Myometrial cell (primary cell): ENCODE measurements around the gene IDE. TPM values are rescaled to one million over a fixed set of nuclear protein-coding genes. Genes with fewer than 3 reads are reported as not detected.

Source experiments
- total RNA-seq: library from RNA; depleted of rRNA; stranded (reverse); fragments of >200 nt; gene quantifications from 2 replicates; pipeline ENCODE4 v1.2.3, GENCODE V29; 2015

Gene IDE
- total RNA-seq, result 18.2 and 25.2 TPM in 2 replicates

DNA sequence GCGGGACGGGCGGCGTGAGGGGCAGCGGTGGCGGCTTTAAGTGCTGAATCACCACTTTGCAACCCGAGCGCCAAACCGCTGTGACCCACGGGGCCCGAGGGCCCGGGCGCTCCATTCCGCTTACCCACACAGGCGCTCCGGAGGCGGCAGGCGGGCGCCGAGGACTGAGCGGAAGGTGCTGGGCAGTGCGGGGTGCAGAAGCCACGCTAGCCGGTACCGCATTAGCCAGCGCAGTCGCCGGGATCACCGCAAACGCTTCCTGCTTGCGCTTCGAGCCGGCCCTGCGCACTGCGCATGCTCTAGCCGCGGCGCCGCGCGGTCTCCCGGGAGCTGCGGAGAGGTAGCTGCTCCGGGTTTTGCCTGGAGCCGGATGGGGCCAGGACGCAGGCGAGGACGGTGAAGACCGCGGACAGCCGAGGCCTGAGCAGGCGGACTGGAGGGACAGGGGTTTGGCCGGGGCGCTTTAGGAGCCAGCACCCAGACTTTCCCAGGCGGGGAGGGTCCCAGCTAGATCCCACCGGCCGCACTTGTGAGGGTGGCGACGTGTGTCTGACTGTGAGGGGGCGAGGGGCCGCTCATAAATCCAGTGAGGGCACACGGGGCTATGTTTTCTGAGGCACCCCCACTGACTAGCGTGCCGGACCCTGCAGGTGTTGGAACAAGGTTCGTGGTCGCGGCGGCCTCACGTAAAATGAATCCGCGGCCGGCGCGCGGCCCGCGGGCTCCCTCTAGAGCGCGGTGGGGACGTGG lies at the start of gene IDE:
TSS of gene IDE (minus strand) at position 296 of the 750 bp plus-strand sequence. CDS start at position 222, 74 bp downstream.

DNA sequence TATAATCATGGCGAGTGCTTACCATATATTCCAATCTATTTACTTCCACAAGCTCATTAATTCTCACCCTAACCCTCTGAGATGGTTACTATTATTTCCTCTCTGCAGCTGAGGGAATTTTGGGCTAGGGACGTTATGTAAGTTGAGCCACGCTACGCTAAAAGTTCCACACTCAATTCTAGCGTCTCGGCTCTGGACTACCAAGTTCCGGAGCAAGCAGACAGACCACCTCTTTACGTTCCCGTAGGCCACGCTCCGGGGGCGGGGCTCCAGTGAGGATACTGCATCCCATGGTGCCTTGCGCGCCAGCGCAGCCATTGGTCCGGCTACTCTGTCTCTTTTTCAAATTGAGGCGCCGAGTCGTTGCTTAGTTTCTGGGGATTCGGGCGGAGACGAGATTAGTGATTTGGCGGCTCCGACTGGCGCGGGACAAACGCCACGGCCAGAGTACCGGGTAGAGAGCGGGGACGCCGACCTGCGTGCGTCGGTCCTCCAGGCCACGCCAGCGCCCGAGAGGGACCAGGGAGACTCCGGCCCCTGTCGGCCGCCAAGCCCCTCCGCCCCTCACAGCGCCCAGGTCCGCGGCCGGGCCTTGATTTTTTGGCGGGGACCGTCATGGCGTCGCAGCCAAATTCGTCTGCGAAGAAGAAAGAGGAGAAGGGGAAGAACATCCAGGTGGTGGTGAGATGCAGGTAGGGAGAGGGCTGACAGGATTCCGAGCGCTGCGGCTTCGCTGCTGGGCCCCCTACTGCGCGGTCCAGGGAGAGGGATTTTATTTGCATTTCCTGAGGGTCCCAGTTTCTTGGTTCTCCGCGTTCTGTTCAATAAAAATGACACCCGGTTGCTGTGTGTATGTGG lies 19.1 kb upstream of the IDE start, which contains the start of gene KIF11:
TSS of gene KIF11 (plus strand) at position 370 of the 858 bp plus-strand sequence. CDS start at position 616, 246 bp downstream.

Other genes starting within 250 kb of the IDE start
- 22.5 and 25.3 TPM in 2 replicates for gene KIF11, start 19.0 kb upstream of the IDE start, total RNA-seq
- gene HHEX, start 115.9 kb upstream of the IDE start, total RNA-seq, result 0.86 and 3.9 TPM in 2 replicates